A549 (cell line): ENCODE measurements around the gene CCDC71L.

Experiments used
- CHD2 ChIP-seq: fragments of 150-350 bp; IDR thresholded peaks from 2 replicates; pipeline ENCODE4 v1.6.1; 2014; ENCODE audit warnings: low read length; ENCODE audit not compliant: partially characterized antibody
- POLR2A ChIP-seq: IDR thresholded peaks from 2 replicates; pipeline ENCODE4 v1.6.1; 2012; ENCODE audit warnings: mild to moderate bottlenecking, low read length
- TF ChIP-seq, protein P1 (sequence below): IDR thresholded peaks from 2 replicates; pipeline ENCODE4 v1.6.1; 2012
- TF ChIP-seq, protein P2 (sequence below): fragments of >200 bp; sonication (Bioruptor Twin); formaldehyde crosslinking; IDR thresholded peaks from 3 replicates; pipeline ENCODE4 v1.5.1; 2016

DNA sequence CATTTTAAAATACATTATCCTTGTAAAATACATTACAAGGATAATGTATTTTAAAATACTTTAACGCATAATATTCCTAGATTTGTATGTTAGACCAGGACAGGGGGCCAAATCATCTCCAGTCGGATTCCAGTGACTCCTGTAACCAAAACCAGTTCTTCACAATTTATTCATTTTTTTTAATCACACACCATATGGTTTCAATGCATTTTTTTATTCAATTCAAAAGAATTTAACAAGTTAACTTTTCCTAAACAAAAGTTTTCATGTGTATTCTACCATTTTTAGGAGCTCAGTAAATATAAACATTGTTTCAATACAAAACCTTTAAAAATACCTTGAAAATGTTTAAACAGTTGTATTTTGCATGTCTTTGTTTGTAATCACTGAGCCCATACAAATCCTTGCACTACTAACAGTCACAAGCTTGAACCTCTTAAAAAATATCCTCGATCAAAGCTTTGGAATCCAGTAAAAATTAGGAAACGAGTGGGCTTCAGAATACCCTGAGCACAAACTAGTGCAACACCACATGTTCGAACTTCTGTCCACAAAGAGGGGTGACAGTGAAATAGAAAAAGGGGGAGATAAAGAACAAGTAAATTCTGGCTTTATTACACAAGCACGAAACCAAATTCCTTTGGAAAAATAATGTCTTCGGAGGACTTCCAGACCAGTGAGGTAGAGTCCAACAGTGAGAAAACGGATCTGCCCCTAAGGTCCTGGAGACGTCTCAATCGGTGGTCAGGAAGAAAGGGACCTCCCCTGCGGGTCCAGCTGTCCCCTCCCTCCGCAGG is 1.6 kb downstream of the CCDC71L start:
- TF ChIP-seq CHD2 (no peak), POLR2A (no peak)
- TF ChIP-seq, protein P1, sequence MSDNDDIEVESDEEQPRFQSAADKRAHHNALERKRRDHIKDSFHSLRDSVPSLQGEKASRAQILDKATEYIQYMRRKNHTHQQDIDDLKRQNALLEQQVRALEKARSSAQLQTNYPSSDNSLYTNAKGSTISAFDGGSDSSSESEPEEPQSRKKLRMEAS: no peak
- TF ChIP-seq, protein P2, sequence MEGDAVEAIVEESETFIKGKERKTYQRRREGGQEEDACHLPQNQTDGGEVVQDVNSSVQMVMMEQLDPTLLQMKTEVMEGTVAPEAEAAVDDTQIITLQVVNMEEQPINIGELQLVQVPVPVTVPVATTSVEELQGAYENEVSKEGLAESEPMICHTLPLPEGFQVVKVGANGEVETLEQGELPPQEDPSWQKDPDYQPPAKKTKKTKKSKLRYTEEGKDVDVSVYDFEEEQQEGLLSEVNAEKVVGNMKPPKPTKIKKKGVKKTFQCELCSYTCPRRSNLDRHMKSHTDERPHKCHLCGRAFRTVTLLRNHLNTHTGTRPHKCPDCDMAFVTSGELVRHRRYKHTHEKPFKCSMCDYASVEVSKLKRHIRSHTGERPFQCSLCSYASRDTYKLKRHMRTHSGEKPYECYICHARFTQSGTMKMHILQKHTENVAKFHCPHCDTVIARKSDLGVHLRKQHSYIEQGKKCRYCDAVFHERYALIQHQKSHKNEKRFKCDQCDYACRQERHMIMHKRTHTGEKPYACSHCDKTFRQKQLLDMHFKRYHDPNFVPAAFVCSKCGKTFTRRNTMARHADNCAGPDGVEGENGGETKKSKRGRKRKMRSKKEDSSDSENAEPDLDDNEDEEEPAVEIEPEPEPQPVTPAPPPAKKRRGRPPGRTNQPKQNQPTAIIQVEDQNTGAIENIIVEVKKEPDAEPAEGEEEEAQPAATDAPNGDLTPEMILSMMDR: no peak
